ENCODE data around the gene CHCHD6.

DNA sequence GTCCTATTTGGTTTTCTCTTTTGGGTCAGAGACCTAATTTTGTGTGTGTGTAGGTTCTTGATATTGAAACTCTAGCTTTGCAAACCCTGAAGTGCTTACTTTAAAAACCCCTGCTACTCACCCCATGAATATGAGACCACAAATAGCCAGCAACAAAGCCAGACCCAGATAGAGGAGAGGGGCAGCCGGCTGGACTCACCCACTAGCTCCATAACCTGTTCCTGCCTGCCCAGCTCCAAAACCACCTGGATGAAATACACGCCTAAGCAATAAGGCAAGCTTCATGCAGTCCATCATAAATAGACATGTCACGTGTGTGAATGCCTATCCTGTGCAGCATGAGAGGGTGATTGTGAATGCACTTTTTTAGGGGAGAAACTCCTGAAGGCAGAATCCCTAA lies 45.5 kb upstream of the CHCHD6 start:
- TF ChIP-seq POLR2A (IDR thresholded peaks at IDR 0.05; ENCODE audit: low read depth, low read length) (no peak), EZH2 (IDR thresholded peaks at IDR 0.05; ENCODE audit: borderline replicate concordance, low read depth, low read length, severe bottlenecking) (no peak), MYC (IDR thresholded peaks at IDR 0.05; ENCODE audit: low read depth, low read length) (no peak)
- TF ChIP-seq, protein P1, sequence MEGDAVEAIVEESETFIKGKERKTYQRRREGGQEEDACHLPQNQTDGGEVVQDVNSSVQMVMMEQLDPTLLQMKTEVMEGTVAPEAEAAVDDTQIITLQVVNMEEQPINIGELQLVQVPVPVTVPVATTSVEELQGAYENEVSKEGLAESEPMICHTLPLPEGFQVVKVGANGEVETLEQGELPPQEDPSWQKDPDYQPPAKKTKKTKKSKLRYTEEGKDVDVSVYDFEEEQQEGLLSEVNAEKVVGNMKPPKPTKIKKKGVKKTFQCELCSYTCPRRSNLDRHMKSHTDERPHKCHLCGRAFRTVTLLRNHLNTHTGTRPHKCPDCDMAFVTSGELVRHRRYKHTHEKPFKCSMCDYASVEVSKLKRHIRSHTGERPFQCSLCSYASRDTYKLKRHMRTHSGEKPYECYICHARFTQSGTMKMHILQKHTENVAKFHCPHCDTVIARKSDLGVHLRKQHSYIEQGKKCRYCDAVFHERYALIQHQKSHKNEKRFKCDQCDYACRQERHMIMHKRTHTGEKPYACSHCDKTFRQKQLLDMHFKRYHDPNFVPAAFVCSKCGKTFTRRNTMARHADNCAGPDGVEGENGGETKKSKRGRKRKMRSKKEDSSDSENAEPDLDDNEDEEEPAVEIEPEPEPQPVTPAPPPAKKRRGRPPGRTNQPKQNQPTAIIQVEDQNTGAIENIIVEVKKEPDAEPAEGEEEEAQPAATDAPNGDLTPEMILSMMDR (IDR thresholded peaks at IDR 0.05; ENCODE audit: extremely low read depth in 1 of 2, insufficient read depth in 1 of 2, low read depth in 1 of 2, low read length in 2 of 2): no peak

Measured in endothelial cell of umbilical vein (primary cell).